Suppressor macrophage (primary cell): ENCODE measurements around the gene PDGFA.

Experiments
- DNase-seq, 4 experiments: peaks; one replicate each; pipeline ENCODE4 v3.0.0-alpha.2; 2020 to 2022

PDGFA gene

DNA sequence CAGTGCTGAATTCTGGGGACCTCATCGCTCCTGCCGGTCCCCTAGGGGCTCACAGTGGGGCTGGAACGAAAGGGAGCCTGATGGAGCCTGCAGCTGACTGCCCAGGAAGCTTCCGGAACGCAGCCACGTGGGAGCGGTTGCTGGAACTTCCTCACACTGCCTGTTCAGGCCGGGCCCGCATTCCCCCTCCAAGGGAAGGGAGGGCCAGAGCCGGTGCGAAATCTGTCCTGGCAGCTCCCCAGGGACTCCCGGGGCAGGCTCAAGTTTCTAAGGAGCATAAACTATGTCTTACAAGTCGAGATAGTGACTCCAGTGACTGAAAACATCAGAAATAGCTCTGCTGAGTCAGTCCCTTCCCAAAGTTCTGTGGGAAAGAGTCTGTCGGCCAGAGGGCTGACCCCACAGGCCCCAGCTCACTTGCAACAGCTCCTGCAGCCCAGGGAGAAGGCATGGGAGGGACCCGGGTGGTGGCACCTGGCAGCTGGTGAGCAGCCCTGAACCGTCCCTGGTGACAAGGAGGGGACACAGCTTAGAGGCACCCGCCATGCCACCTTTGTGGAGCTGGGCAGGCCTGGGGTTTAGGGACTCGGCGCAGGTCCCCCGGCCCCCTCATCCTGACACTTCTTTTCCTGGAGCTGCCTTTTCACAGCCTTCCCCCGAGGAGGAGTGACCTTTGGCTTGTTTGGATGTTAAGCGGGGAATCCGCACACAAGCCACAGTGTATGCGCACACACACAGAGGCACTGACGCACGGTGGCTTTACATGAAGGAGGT lies 47.6 kb downstream of the PDGFA start:
- peak in 3 of 4 experiments; percentile 14 to 36 (median 25) for DNase-seq

DNA sequence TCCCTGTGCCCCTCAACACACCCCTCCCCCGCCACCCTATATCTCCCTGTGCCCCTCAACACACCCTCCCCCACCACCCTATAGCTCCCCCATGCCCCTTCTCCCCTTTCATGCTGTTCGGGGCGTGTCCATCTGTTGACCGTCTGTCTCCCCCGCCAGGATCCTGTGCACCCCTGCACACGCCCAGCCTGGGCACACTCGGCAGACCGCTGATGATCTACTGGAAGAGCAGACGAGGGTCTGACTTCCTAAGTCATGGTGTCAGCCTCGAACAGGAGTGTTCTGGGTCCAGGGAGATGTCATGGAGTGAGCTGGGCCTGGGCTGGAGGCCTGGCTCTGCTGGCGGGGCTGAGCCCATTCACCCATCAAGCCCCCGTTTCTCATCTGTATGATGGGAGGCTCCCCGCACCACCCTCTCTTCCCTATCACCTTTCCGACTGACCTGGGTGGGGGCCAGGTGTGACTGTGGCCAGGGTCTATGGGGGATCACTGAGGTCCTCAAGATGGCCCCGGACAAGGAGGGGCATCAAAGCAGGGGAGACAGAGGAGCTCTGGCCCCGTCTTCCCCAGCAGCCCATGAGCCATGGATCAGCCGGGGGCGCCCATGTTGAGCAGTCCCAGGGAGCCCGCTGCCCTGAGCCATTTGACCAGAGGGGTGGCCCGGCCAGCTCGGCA lies 48.3 kb downstream of the PDGFA start:
- DNase-seq: no peak

DNA sequence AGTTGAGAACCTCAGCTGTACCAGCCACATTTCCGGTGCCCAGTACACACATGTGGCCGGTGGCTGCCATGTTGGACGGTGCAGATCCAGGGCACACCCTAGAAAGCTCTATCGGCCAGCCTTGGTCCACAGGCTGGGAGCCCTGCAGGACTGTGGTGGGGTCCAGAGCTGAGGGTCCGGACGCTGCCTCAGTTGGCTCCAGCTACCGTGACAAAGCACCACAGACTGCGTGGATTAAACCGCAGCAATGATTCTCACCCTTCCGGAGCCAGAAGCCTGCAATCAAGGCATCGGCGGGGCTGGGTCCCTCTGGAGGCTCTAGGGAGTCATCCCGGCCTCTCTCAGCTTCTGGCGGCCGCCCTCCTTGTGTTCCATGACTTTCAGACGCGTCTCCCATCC lies 50.1 kb downstream of the PDGFA start:
- no peak for DNase-seq

DNA sequence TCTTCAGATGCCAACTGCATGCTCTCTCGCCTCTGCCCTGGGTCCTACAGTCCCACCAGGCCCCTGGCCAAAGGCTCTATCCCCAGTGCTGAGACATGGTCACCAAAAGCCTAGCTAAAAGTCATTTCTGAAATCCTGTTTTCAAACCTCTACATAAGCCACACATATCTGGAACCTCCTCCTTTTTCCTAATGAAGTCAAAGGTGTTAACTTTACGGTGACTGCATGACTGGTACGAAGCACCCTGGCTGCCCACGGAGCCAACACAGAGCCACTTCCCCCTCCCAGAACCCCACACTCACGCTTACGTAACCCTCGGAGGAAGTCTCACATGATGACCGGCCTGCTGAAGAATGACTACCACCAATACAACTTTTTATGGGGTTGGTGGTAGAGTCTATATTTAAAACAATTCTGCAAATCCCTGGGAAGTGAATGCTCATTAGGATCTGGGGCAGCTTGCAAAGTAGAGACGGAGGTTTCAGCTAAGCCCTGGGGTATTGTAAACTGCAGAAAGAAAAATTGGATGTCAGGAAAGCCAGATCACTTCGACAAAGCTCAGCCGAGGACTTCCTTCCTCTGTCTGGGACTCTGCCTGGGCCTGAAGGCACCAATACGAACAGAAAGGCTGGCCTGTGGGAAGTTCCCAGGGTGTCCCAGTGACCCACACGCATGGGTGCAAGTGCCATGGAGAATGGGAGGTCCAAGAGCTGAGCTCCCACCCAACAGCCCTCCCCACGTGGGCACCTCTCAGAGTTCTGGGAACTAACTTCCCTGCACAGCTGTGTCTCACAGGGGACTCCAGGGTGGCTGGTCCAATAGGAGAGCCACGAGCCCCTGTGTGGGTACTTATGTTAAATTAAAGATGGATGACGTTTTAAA lies 50.7 kb downstream of the PDGFA start:
- DNase-seq: peak; percentile 45 to 74 (median 68)

DNA sequence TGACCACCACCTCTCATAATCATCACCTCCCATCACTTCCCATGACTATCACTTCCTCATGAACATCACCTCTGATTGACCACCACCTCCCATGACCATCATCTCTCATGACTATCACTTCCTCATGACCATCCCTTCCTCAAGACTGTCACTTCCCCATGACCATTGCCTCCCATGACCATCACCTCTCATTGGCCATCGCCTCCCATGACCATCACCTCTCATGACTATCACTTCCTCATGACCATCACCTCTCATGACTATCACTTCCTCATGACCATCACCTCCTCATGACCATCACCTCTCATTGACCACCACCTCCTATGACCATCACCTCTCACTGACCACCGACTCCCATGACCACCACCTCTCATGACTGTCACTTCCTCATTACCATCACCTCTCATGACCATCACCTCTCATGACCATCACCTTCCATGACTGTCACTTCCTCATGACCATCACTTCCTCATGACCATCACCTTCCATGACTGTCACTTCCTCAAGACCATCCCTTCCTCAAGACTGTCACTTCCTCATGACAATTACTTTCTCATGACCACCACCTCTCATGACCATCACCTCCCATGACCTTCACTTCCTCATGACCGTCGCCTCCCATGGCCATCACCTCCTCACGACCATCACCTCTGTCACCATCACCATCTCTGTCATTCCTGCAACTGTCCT lies 51.6 kb downstream of the PDGFA start:
- DNase-seq: peak; percentile 42 to 73 (median 52)

DNA sequence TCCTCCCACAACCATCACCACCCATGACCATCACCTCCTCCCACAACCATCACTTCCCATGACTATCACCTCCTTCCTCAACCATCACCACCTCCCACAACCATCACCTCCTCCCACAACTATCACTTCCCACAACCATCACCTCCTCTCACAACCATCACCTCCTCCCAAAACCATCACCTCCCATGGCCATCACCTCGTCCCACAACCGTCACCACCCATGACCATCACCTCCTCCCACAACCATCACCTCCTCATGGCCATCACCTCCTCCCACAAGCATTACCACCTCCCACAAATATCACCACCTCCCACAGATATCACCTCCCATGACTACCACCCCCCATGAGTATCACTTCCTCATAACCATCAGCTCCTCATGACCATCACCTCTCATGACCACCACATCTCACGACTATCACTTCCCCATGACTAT lies 52.2 kb downstream of the PDGFA start:
- DNase-seq: no peak

DNA sequence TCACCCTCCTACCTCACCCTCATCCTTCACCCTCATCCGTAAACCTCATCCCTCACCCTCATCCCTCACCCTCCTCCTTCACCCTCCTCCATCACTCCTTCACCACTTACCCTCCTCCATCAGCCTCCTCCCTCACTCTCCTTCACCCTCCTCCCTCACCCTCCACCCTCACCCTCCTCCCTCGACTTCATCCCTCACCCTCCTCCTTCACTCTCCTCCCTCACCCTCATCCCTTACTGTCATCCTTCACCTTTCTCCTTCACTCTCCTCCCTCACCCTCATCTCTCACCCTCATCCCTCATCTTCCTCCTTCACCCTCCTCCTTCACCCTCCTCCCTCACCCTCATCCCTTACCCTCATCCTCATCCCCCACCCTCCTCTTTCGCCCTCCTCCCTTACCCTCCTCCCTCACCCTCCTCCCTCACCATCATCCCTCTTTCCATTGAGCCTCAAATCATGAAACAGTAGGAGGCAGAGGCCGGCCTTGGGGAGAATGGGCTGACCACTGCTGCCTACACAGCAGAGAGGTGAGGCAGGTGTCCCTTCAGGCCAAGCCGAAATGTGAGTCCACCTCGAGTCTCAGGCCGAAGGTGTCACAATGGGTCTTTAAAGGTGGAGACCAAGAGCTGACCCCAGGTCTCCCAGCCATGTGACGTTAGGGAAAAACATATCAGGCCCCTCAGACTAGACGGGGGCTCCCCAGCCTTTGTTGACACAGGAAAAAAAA lies 53.0 kb downstream of the PDGFA start:
- no peak for DNase-seq

DNA sequence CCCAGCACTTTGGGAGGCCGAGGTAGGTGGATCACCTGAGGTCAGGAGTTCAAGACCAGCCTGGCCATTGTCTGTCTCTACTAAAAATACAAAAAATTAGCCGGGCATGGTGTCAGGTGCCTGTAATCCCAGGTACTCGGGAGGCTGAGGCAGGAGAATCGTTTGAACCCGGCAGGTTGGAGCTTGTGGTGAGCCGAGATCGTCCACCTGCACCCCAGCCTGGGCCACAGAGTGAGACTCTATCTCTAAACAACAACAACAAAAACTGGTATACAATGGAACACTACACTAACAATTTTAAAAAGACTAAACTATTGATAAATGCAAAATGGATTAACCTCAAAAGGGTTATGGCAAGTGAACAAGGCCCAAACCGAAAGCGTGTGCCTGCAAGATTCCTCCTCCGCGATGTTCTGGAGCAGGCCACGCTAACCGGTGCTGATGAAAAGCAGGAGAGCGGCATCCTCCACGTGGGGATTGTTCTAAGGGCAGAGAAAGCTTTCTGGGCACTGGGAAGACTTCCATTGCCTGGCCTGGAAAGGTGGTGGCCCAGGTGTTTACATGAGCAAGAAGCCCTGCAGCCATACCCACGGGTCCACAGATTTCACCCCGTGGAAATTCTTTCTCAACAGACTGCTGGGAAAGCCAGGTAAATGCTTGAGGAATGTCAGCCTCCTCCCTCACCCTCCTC lies 53.8 kb downstream of the PDGFA start:
- DNase-seq: no peak

DNA sequence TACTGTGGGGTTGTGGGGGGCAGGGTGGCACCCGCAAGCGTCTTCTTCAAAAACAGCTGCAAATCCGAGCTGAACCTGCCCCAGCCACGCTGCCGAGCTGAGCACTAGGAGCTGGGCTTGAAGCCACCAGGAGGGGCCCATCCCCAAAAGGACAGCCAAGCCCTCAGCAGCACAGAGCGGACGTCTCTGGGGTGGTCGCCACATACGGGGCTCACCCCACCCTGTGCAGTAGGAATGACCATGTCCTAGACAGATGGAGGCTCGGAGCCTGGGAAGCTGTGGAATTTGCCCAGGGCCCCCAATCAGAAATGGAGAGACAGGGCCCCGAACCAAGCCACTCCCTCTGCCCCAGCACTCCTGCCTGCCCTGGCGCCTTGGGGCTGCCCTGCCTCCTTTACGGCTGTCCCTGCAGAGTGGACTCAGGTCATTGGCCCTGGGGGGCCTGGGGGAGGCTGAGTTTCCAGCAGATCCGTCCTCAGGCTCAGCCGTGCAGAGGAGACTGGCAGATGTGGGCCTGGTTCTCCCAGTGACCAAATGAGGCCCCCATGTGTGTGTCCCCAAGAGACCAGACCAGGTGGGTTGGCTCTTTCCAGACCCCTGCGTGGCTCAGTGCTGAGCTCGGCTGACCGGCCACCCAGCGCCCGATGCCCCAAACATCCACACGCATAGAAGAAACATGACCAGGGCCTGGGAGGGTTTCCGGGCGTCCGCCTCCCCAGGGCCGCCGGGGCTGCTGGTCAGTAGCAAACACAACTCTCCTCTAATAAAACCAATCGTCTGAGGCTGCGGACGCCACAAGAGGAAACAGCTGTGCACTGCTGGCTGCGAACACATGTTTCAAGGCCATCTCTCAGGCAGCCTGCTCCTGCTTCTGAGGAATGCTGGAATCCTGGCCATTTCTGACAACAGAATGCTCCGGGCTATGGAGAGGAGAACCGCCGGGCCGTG lies 54.9 kb downstream of the PDGFA start:
- no peak for DNase-seq

DNA sequence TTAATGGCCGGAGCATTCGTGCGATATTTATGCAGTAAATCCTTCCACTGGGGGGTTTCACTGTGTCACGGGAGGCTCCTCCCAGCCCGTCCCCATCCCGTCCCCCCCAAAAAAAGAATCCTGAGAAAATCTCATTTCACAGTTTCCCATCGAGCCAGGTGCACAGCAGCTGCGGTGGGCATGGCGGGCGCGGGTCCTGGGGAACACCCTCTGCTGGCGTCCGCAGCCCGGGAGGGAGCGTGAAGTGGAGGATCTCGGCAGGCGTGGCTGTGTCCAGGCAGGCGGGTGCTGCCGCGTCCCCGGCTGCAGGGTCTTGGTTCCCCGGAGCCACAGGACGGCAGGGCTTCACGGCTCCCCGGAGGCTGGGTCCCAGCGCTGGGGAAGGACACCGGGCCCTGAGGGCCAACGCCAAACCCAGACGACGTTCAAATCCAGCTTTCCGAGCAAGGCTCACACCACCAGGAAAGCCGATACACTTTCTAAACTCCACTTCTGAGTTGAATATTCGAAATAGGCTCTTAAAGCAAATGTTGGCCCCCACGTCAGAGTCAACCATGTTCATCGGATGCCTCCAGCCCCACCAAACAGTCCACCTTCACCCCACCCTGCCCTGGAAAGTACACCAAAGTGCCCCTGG lies 55.7 kb downstream of the PDGFA start:
- no peak for DNase-seq

DNA sequence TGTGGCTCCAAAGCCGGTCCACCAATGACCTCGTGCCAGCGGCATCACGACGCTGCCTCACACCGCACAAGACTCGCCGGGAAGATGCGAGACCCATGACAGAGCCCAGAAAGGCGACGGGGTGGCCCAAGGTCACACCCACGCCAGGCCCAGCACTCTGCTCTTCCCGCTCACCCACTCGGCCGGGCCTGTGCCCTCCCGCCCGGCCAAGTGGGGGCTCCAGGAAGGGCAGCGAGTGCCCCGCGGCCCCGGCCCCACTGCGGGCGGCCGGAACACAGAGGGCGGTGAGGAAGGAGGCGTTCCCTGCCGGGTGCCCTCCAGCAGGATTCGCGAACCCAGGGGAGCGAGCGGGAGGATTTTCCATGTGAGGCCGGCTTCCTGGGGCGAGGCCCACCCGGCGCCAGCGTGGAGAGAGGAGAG lies 56.3 kb downstream of the PDGFA start:
- DNase-seq: no peak

DNA sequence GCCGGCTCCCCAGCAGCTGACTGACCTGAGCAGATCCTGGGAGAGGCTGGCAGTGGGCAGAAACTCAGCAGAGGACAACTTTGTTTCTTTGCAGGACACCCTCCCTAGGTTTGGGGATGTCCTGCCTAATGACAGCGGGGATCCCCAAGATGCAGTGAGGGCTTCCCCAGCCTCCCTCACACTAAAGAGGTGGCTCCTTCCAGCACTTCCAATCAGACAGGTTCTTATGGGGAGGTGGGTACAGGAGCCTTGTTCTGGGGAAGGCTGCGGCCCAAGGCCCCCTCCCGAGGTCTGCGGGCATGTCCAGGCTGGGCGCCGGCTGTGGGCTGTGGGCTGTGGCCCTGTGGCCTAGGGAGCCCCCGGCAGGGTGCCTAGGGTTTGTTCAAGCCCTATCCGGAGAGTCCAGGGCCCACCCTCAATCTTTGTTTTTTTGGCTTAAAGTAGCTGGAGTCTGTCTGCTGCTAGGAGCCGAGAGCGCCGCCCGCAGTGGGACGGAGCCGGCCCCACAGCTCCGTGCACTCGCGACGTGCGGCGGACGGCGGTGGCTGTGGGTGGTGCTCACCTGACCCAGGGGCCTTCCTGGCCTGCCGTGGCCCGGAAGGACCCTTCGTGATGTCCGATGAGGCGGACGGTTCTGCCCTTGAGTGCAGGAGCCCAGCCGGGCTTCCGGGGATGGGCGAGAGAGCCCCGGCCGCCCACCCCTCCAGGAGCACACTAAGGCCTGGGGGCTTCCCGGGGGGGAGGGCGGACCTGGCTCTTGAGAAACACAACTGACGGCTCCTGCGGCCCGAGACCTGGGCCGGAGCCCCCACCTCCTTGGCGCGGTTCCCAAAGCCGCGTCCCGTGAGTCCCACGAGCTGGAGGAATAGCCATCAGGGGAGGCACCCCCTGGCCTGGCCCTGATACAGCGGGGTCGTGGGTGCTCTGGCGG lies 57.2 kb downstream of the PDGFA start:
- no peak for DNase-seq

DNA sequence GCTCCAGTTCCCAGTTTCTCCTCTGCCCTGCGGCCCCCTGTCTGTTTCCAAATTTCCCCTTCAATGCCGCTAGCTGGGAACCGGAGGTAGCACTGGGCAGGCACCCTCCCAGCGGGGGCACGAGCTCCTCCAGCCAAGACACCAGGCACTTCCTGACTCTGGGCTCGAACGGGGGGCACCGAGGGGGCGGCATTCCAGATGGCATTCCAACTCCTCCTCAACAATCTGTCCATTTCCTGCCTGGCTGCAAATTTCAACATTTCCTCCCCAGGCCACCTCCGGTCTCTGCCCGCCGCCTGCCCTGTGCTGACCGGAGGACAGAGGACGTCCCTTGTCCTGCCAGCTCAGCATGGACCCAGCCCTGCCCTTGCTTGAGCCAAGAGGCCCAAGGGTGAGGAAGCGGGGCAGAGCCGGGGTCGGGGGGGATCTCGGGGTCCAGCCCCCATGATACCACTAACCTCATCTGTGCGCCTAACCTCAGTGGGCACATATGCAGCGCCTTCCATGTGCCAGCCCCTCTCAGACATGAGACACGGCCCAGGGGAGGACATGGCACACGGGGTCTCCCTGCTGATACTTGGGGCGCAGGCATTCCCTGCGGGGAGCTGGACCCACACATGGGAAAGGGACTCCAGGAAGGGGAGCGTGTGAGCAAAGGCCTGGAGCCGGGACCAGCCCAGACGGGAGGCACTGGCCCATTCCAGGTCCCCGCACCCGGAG lies 58.0 kb downstream of the PDGFA start:
- DNase-seq: no peak

DNA sequence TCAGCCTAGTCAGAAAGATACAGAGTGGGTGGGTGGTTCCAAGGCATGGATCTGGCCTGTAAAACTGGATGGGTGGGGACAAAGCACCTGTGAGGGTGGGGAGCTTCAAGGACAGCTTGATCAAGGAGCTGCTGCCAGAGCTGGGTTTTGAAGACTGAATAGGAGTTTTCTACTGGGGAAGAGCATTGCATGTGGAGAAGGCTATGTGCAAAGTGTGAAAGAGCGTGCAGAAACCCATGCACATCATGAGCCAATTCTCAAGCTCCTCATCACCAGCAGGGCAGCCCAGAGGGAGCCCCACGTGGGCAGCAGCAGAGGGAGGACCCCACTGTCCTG lies 58.6 kb downstream of the PDGFA start:
- no peak for DNase-seq

DNA sequence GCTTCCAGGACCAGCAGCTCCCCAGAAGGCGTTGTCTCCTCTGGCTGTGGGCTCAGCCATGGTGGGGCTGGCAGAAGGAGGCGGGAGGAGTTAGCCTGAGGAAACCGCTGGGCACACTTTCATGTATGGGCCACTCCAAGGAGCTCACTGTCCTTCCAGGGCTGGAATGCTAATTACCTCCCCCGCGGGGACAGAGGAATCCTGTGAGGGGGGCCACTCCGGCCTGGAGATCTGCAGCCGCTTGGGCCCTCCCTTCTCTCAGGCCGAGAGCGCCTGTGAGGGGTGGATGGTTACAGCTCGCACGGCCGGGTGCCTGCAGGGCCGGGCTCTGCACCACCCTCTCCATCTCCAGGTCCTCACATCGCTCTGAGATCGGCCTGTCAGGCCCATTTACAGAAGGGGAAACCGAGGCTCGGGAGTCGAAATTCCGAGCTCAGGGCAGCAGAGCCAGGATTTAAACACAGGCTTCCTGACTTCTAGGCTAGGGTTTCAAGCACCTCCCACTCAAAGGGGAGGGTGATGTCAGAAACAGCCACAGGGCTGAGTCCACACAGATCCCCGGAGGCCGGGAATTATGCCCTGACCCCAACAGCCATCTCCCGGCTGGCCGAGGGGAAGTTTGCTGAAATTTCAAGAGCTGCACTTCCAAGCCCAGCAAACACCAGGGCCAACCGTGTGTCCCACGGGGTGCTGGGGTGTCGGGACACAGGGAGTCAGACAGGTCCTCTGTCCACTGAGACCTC lies 59.1 kb downstream of the PDGFA start:
- DNase-seq: no peak

DNA sequence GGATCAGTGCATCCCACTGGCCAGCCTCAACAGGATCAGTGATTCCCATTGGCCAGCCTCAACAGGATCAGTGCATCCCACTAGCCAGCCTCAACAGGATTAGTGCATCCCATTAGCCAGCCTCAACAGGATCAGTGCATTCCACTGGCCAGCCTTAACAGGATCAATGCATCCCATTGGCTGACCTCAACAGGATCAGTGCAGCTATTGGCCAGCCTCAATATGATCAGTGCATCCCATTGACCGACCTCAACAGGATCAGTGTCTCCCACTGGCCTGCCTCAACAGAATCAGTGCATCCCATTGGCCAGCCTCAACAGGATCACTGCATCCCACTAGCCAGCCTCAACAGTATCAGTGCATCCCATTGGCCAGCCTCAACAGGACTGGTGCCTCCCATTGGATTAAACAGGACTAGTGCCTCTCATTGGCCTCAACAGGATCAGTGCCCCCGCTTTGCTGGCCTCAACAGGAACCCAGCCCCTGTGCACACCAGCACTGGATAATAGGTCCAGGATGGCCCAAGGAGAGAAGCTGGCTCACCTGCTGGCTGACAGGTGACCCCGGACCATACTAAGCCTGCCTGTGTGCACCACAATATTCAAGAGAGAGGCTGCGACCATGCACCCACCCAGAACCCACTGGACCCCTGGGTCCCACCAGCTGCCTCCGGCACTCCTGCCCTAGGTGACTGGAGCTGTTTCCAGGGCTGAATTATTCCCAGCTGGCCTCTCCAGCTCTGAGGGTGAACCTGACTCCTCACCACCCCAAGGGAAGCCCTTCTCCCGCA lies 59.9 kb downstream of the PDGFA start:
- DNase-seq: no peak
